Activated T-cell treated with anti-CD3 and anti-CD28 coated beads, Interleukin-2, amount 50 U/mL, for 1 hour (primary cell): Measurements from ENCODE around the gene IFNGR2.
"Not testable (repeated sequence)": the region's sequence is repeated elsewhere in the genome, so short reads cannot be mapped to it uniquely, and the experiment has no call there.

ENCODE experiments used
- DNase-seq: peaks from one replicate; pipeline ENCODE4 v3.0.0-alpha.2; 2020

IFNGR2 gene

GRCh38 chr21:33403786-33404585, 773 bp downstream of the IFNGR2 start:
- DNase-seq = peak; percentile 62

GRCh38 chr21:33406493-33406892, 3.3 kb downstream of the IFNGR2 start:
- DNase-seq = no peak

GRCh38 chr21:33411949-33412430, 8.8 kb downstream of the IFNGR2 start:
- no peak for DNase-seq

- DNase-seq = not testable (repeated sequence)
Measured at GRCh38 chr21:33412439-33412831, 9.2 kb downstream of the IFNGR2 start.

- no peak for DNase-seq
Measured at GRCh38 chr21:33412832-33413519, 9.8 kb downstream of the IFNGR2 start.

- no peak for DNase-seq
Measured at GRCh38 chr21:33414068-33414467, 10.9 kb downstream of the IFNGR2 start.

- DNase-seq = no peak
Measured at GRCh38 chr21:33414926-33415325, 11.7 kb downstream of the IFNGR2 start.

GRCh38 chr21:33418691-33419090, 15.5 kb downstream of the IFNGR2 start:
- DNase-seq = no peak

- no peak for DNase-seq
Measured at GRCh38 chr21:33419538-33420123, 16.4 kb downstream of the IFNGR2 start.

- no peak for DNase-seq
Measured at GRCh38 chr21:33421713-33422393, 18.6 kb downstream of the IFNGR2 start.

GRCh38 chr21:33424214-33424613, 21.0 kb downstream of the IFNGR2 start:
- DNase-seq = no peak

GRCh38 chr21:33425825-33426224, 22.6 kb downstream of the IFNGR2 start:
- no peak for DNase-seq

GRCh38 chr21:33427051-33427450, 23.8 kb downstream of the IFNGR2 start:
- DNase-seq = no peak

GRCh38 chr21:33428669-33429068, 25.5 kb downstream of the IFNGR2 start:
- DNase-seq = peak; percentile 7

GRCh38 chr21:33430858-33431257, 27.6 kb downstream of the IFNGR2 start:
- no peak for DNase-seq

- no peak for DNase-seq
Measured at GRCh38 chr21:33432496-33432895, 29.3 kb downstream of the IFNGR2 start.

- DNase-seq = peak; percentile 1
Measured at GRCh38 chr21:33433001-33433400, 29.8 kb downstream of the IFNGR2 start.

GRCh38 chr21:33433425-33434114, 30.4 kb downstream of the IFNGR2 start:
- DNase-seq = peak; percentile 4

GRCh38 chr21:33434770-33435360, 31.7 kb downstream of the IFNGR2 start:
- DNase-seq = peak; percentile 15

- DNase-seq = peak; percentile 2
Measured at GRCh38 chr21:33437140-33437539, 33.9 kb downstream of the IFNGR2 start.

GRCh38 chr21:33441489-33442477, 38.6 kb downstream of the IFNGR2 start:
- no peak for DNase-seq
